ENCODE results near the gene MSLN. TPM values are rescaled to one million over a fixed set of nuclear protein-coding genes. Genes with fewer than 3 reads are reported as not detected.

The MSLN gene
- total RNA-seq, 1 donor from 2014 or later, result not detected

- POLR2A ChIA-PET, result no interaction called here
- DNase-seq (no peak), ATAC-seq (ENCODE audit: low read depth) (no peak)
- Mint-ChIP-seq H3K27me3 (peaks cover 7% of the 10 kb centered on the region), H3K36me3 (ENCODE audit: low read depth) (no peaks in the 10 kb centered on the region), H3K4me3 (no peak overlapping the region), H3K9me3 (no peaks in the 10 kb centered on the region), H3K4me1 (no peaks in the 10 kb centered on the region), H3K27ac (no peak overlapping the region)
- CTCF ChIA-PET, result no interaction called here
- TF ChIP-seq CTCF (IDR thresholded peaks at IDR 0.05), result no peak
- intact Hi-C loops (cut with micrococcal nuclease), result no loop called here
Measured at GRCh38 chr16:799111-799947, 38.8 kb downstream of the MSLN start.

DNA sequence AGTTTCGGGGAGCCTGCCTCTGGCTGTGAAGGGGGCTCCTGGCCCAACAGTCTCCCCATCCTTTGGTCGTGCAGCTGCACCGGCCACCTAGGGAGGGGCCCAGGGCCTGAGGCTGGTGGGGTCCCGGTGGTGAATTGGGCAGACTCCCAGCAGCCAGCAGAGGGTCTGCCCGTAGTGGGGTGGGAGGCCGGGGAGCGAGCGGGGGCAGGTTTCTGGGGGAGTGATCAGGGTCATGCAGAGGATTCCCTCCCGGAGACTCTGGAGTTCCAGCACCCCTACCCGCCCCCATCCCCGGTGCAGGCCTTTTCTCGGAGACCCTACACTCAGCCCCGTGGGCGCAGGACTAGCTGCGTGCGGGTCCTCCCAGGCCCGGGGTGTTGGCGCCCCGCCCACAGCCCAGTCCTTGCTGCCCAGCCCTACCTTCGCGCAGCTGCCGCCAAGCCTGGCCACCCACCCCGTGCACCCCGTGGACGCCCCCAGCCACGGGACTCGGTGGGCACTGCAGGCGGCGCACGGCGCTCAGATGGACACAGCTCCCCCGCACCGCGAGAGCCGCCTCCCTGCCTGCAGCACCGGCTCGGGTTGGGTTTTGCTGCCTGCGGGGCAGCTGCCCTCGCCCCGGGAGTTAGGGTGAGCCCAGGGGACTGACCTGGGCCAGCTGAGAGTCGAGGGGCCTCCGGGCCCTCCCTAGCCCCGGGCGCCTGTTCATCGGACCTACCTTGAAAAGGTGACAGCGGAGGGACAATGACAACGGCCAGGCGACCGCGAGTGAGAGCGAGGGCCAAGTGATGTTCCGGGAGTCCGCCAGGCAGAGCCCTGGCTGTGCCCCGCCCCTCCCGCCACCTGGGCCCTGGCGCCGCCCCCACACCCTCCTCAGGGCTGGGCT, 39.7 kb downstream of the MSLN start, which contains the start of gene GNG13:
Gene GNG13 (minus strand): TSS at position 787 of the 886 bp plus-strand sequence. CDS start 1,657 bp downstream, outside the sequence.
- no peaks in the 10 kb centered on the region for H3K9me3 Mint-ChIP-seq
- intact Hi-C loops (cut with micrococcal nuclease), result no loop called here
- H3K4me3 Mint-ChIP-seq, result no peak within 1 kb of the TSS
- ATAC-seq (ENCODE audit: low read depth) (no peak), DNase-seq (no peak)
- H3K27ac Mint-ChIP-seq, result no peak within 1 kb of the TSS
- ChIA-PET CTCF (no interaction called here), POLR2A (no interaction called here)
- H3K27me3 Mint-ChIP-seq, result peaks cover 7% of the 10 kb centered on the region
- H3K36me3 Mint-ChIP-seq (ENCODE audit: low read depth), result no peaks in the 10 kb centered on the region
- TF ChIP-seq CTCF (IDR thresholded peaks at IDR 0.05), result no peak
- H3K4me1 Mint-ChIP-seq, result no peaks in the 10 kb centered on the region

DNA sequence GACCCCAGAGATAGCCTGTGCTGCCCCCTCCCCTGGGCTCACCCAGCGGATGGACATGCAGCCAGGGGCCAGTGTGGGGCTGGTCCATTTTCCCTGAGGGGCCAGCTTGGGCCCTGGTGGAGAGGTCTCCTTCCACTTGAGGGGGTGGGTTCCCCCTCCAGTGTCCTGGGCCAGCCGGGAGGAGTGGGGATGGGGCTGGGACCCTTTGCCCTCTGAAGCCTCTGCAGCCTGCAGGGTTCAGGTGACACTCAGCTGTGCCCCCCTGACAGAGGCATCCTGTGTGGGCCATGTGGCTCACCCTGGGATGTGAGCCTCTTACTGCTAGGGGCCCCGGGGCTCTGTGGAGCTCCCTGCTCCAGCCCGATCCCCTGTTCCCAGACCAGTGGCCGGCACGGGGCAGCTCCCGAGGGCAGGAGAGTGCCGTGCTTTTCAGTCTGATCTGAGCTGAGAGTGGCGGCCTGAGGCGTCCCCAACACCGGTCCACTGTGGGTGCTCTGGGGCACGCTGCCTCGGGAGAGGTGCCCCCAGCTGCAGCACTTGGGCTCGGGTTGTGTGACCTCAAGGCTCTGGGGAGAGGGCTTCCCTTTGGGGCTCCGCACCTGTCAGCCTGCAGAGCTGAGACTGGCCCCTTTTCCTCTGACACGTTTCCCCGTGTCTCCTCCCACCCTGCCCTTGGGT, 40.4 kb downstream of the MSLN start:
- Mint-ChIP-seq H3K4me1 (no peaks in the 10 kb centered on the region), H3K27me3 (peaks cover 7% of the 10 kb centered on the region), H3K4me3 (no peak overlapping the region), H3K36me3 (ENCODE audit: low read depth) (no peaks in the 10 kb centered on the region), H3K9me3 (no peaks in the 10 kb centered on the region), H3K27ac (no peak overlapping the region)
- DNase-seq, result no peak
- intact Hi-C loops (cut with micrococcal nuclease), result no loop called here
- ATAC-seq (ENCODE audit: low read depth), result no peak
- ChIA-PET POLR2A (no interaction called here), CTCF (no interaction called here)
- no peak for TF ChIP-seq CTCF (IDR thresholded peaks at IDR 0.05)

DNA sequence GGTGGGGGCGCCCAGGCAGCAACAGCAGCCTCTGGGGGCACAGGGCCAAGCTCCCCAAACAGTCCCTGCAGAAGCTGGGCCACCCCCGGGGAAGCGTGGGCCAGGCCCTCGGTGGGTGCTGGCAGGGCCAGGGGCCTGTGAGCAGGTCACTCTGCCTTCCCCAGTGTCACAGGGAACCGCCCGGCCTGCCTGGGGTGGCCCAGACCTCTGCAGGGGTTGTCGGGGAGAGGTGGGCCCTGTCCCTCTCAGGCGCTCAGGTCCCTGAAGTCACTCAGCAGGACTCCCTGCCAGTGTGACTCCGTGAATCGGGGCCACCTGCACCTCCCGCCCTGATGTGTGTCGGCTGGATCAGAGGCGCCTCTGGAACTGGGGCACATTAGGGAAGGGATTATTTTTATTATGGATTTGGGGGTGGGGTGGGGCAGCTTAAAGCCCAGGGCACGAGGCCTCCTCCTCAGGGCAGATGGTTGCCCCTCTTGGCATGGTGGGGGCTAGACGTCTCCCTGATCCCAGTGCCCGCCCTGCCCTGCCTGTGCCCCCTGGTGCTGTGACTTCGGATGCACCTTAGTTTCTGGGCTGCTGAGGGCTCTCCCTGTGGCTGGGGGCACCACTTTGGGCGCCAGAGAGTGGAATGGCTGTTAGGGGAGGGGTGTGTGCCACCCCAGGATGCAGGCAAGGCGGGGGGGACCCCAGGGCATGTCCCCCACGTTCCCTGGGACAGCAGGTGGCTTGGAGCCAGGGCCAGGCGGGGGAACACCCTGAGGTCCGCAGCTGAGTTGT, 41.2 kb downstream of the MSLN start:
- no peak for TF ChIP-seq CTCF (IDR thresholded peaks at IDR 0.05)
- ATAC-seq (ENCODE audit: low read depth) (no peak), DNase-seq (no peak)
- Mint-ChIP-seq H3K4me1 (no peaks in the 10 kb centered on the region), H3K4me3 (no peak overlapping the region), H3K27ac (no peak overlapping the region), H3K27me3 (peaks cover 7% of the 10 kb centered on the region), H3K9me3 (no peaks in the 10 kb centered on the region), H3K36me3 (ENCODE audit: low read depth) (no peaks in the 10 kb centered on the region)
- intact Hi-C loops (cut with micrococcal nuclease), result no loop called here
- ChIA-PET POLR2A (no interaction called here), CTCF (no interaction called here)

Data from activated B cell treated with CpG ODN at 0.5 μM for 24 hours (primary cell).